NT2/D1 (cell line): ENCODE data around the gene FCER2.

ENCODE experiments used
- DNase-seq: peaks from one replicate; pipeline ENCODE4 v3.0.0-alpha.2; 2011; ENCODE audit warnings: low read depth, low spot score
- H3K27me3 ChIP-seq: 2 replicates; pipeline ENCODE4 v1.6.0; 2011; ENCODE audit warnings: mild to moderate bottlenecking; ENCODE audit not compliant: insufficient read length, insufficient read depth
- H3K36me3 ChIP-seq: 2 replicates; pipeline ENCODE4 v1.6.1; 2011; ENCODE audit warnings: mild to moderate bottlenecking, low read length, mixed read lengths; ENCODE audit not compliant: insufficient read depth, insufficient read length
- H3K4me1 ChIP-seq: 2 replicates; pipeline ENCODE4 v1.5.1; 2011; ENCODE audit not compliant: insufficient read depth, insufficient read length
- H3K4me3 ChIP-seq: 2 replicates; pipeline ENCODE4 v1.5.1; 2011; ENCODE audit warnings: low read depth; ENCODE audit not compliant: insufficient read length
- H3K9ac ChIP-seq: 2 replicates; pipeline ENCODE4 v1.6.0; 2011; ENCODE audit warnings: low read depth; ENCODE audit not compliant: insufficient read length
- H3K9me3 ChIP-seq: 2 replicates; pipeline ENCODE4 v1.5.1; 2011; ENCODE audit warnings: mild to moderate bottlenecking, low read length; ENCODE audit not compliant: insufficient read depth
- SUZ12 ChIP-seq: IDR thresholded peaks from 2 replicates; pipeline ENCODE4 v1.6.1; 2011; ENCODE audit not compliant: insufficient read length, insufficient read depth; ENCODE audit errors: extremely low read depth
- YY1 ChIP-seq: IDR thresholded peaks from 2 replicates; pipeline ENCODE4 v1.6.1; 2011; ENCODE audit not compliant: insufficient read length, insufficient read depth
- ZNF274 ChIP-seq: IDR thresholded peaks from 2 replicates; pipeline ENCODE4 v1.6.1; 2011; ENCODE audit warnings: mild to moderate bottlenecking, low read depth, low read length

The FCER2 gene

DNA sequence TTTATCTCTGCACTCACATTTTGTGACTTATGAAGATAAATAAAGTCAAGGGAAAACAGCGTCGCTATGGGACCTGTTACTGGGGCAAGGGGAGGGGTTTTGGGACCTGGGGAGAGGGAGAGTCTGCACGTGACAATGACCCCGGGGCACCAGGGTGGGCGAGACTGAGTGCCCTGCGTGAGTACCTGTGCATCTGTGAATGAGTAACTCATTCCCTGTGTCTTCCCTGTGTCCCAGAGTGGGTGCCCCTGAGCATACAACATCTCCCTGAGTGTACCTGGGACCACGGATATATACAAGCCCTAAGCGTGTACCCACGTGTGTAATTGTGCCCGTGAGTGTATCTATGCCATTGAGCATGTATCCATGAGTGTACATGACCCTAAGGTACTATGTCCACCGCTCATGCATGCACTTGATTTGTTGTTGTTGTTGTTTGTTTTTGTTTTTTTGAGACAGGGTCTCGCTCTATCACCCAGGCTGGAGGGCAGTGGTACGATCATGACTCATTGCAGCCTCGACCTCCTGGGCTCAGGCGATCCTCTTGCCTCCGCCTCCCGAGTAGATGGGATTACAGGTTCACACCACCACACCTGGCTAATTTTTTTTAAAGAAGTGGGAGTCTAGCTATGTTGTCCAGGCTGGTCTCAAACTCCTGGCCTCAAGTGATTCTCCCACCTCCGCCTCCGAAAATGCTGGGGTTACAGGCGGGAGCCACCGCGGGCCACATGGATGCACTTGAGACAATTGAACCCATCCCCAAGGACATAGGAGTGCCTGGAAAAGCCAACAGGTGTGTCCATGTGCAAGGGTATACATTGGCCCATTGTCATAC, 21.9 kb downstream of the FCER2 start:
- H3K9me3 ChIP-seq = no peaks in the 10 kb centered on the region
- peak overlapping the region; percentile 95 for H3K9ac ChIP-seq
- peaks cover 19% of the 10 kb centered on the region for H3K36me3 ChIP-seq
- peaks cover 24% of the 10 kb centered on the region for H3K4me1 ChIP-seq
- TF ChIP-seq YY1 (no peak), ZNF274 (no peak), SUZ12 (no peak)
- DNase-seq = no peak
- H3K4me3 ChIP-seq = peak overlapping the region; percentile 91
- H3K27me3 ChIP-seq = no peaks in the 10 kb centered on the region

DNA sequence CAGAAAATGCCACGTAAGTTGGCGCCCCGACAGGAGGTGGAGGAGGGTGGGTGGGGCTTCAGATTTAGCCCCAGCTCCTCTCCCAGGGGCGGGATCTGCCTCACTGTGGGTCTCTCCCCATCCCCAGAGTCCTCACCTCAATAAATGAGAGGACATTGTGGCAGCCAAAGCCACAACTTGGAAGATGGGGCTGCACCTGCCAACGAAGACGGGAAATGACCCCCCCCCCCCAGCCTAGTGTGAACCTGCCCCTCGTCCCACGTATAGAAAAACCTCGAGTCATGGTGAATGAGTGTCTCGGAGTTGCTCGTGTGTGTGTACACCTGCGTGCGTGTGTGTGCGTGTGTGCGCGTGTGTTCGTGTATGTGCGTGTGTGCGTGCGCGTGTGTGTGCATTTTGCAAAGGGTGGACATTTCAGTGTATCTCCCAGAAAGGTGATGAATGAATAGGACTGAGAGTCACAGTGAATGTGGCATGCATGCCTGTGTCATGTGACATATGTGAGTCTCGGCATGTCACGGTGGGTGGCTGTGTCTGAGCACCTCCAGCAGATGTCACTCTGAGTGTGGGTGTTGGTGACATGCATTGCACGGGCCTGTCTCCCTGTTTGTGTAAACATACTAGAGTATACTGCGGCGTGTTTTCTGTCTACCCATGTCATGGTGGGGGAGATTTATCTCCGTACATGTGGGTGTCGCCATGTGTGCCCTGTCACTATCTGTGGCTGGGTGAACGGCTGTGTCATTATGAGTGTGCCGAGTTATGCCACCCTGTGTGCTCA, 22.8 kb downstream of the FCER2 start:
- peaks cover 24% of the 10 kb centered on the region for H3K4me1 ChIP-seq
- TF ChIP-seq SUZ12 = no peak
- TF ChIP-seq YY1 = no peak
- no peak for TF ChIP-seq ZNF274
- no peaks in the 10 kb centered on the region for H3K9me3 ChIP-seq
- H3K9ac ChIP-seq = no peak overlapping the region
- H3K4me3 ChIP-seq = no peak overlapping the region
- no peak for DNase-seq
- peaks cover 16% of the 10 kb centered on the region for H3K36me3 ChIP-seq
- H3K27me3 ChIP-seq = no peaks in the 10 kb centered on the region

- Histone ChIP-seq H3K27me3 (no peaks in the 10 kb centered on the region), H3K36me3 (peaks cover 9% of the 10 kb centered on the region), H3K4me1 (peaks cover 26% of the 10 kb centered on the region), H3K9me3 (no peaks in the 10 kb centered on the region), H3K4me3 (no peak overlapping the region), H3K9ac (no peak overlapping the region)
- DNase-seq = no peak
- no peak for TF ChIP-seq ZNF274
- TF ChIP-seq SUZ12 = no peak
- no peak for TF ChIP-seq YY1
Observed at GRCh38 chr19:7677669-7678311, 24.1 kb downstream of the FCER2 start.

- Histone ChIP-seq H3K4me3 (no peak within 1 kb of the TSS), H3K9me3 (no peaks in the 10 kb centered on the region), H3K36me3 (no peaks in the 10 kb centered on the region), H3K9ac (no peak within 1 kb of the TSS), H3K4me1 (peaks cover 18% of the 10 kb centered on the region), H3K27me3 (no peaks in the 10 kb centered on the region)
- DNase-seq = no peak
- TF ChIP-seq SUZ12 = no peak
- TF ChIP-seq ZNF274 = no peak
- no peak for TF ChIP-seq YY1
Observed at GRCh38 chr19:7676854-7677253, 25.1 kb downstream of the FCER2 start, which contains the start of gene MCEMP1. MCEMP1 (plus strand) TSS chr19:7677090; CDS start chr19:7677121, 31 bp downstream.

GRCh38 chr19:7676376-7676775, 25.6 kb downstream of the FCER2 start:
- H3K4me3 ChIP-seq = no peak overlapping the region
- no peaks in the 10 kb centered on the region for H3K27me3 ChIP-seq
- TF ChIP-seq YY1 (no peak), SUZ12 (no peak), ZNF274 (no peak)
- peaks cover 17% of the 10 kb centered on the region for H3K4me1 ChIP-seq
- no peak for DNase-seq
- H3K9ac ChIP-seq = no peak overlapping the region
- no peaks in the 10 kb centered on the region for H3K9me3 ChIP-seq
- no peaks in the 10 kb centered on the region for H3K36me3 ChIP-seq

GRCh38 chr19:7674010-7675005, 27.6 kb downstream of the FCER2 start:
- H3K4me3 ChIP-seq = no peak overlapping the region

More at GRCh38 chr19:7674010-7675005, 27.6 kb downstream of the FCER2 start:
- Histone ChIP-seq H3K9me3 (no peaks in the 10 kb centered on the region), H3K36me3 (no peaks in the 10 kb centered on the region), H3K9ac (no peak overlapping the region), H3K27me3 (peaks cover 14% of the 10 kb centered on the region), H3K4me1 (peaks cover 13% of the 10 kb centered on the region)
- TF ChIP-seq YY1 (no peak), ZNF274 (no peak), SUZ12 (no peak)
- DNase-seq = peak; percentile 32
